T1000 (cell line): Measurements from ENCODE around the gene FAM20C.
"Not testable (repeated sequence)": the region's sequence is repeated elsewhere in the genome, so short reads cannot be mapped to it uniquely, and the experiment has no call there.

Experiments
- DNase-seq: peaks from one replicate; lab custom pipeline; 2025; ENCODE audit warnings: mixed read lengths; lab: John Stamatoyannopoulos, UW

FAM20C gene

GRCh38 chr7:258476-259190, 66.3 kb downstream of the FAM20C start:
- DNase-seq, result no peak

GRCh38 chr7:259191-259505, 66.8 kb downstream of the FAM20C start:
- no peak for DNase-seq

- no peak for DNase-seq
These were observed 67.5 kb downstream of the FAM20C start for GRCh38 chr7:259751-260405.

GRCh38 chr7:260441-261281, 68.3 kb downstream of the FAM20C start:
- DNase-seq, result no peak

- DNase-seq, result no peak
These were observed 69.2 kb downstream of the FAM20C start for GRCh38 chr7:261341-262250.

GRCh38 chr7:262251-262572, 69.8 kb downstream of the FAM20C start:
- DNase-seq, result no peak

- not testable (repeated sequence) for DNase-seq
These were observed 70.4 kb downstream of the FAM20C start for GRCh38 chr7:262631-263311.

- not testable (repeated sequence) for DNase-seq
These were observed 71.3 kb downstream of the FAM20C start for GRCh38 chr7:263483-264351.

- no peak for DNase-seq
These were observed 72.3 kb downstream of the FAM20C start for GRCh38 chr7:264541-265191.

- no peak for DNase-seq
These were observed 73.0 kb downstream of the FAM20C start for GRCh38 chr7:265192-265997.

GRCh38 chr7:265998-266850, 73.9 kb downstream of the FAM20C start:
- no peak for DNase-seq

GRCh38 chr7:266851-267840, 74.8 kb downstream of the FAM20C start:
- DNase-seq, result no peak

GRCh38 chr7:268991-269390, 76.6 kb downstream of the FAM20C start:
- DNase-seq, result no peak

GRCh38 chr7:269721-270120, 77.3 kb downstream of the FAM20C start:
- no peak for DNase-seq

- no peak for DNase-seq
These were observed 78.1 kb downstream of the FAM20C start for GRCh38 chr7:270351-270983.
